ENCODE data around the gene PLCB2. TPM values are rescaled to one million over a fixed set of nuclear protein-coding genes. Genes with fewer than 3 reads are reported as not detected.

The PLCB2 gene
- total RNA-seq, 1 donor from 2014 or later, result not detected

DNA sequence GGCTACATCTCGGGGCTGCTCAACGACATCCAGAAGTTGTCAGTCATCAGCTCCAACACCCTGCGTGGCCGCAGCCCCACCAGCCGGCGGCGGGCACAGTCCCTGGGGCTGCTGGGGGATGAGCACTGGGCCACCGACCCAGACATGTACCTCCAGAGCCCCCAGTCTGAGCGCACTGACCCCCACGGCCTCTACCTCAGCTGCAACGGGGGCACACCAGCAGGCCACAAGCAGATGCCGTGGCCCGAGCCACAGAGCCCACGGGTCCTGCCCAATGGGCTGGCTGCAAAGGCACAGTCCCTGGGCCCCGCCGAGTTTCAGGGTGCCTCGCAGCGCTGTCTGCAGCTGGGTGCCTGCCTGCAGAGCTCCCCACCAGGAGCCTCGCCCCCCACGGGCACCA is 41.9 kb downstream of the PLCB2 start:
- FAIRE-seq, result no peak

DNA sequence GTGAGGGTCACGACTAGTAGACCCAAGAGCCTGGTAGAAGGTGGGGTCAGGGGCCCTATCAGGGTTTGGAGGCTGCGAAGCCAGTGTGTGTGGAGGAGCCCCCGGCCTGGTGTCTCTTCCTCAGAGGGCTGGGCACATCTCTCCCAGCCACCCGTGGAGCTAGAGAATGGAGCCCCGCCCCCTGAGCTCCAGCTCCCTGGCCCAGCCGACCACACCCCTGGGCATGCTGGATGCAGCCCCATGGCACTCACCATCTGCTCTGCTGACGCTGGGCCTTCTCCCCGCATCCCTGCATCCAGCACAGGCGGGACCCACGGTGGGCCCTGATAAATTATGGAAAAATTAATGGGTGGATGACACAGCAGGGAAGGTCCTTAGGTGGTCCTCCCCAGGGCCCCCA is 42.4 kb downstream of the PLCB2 start:
- DNase-seq (ENCODE audit: low read depth), result no peak
- FAIRE-seq, result no peak
- TF ChIP-seq, protein P1, sequence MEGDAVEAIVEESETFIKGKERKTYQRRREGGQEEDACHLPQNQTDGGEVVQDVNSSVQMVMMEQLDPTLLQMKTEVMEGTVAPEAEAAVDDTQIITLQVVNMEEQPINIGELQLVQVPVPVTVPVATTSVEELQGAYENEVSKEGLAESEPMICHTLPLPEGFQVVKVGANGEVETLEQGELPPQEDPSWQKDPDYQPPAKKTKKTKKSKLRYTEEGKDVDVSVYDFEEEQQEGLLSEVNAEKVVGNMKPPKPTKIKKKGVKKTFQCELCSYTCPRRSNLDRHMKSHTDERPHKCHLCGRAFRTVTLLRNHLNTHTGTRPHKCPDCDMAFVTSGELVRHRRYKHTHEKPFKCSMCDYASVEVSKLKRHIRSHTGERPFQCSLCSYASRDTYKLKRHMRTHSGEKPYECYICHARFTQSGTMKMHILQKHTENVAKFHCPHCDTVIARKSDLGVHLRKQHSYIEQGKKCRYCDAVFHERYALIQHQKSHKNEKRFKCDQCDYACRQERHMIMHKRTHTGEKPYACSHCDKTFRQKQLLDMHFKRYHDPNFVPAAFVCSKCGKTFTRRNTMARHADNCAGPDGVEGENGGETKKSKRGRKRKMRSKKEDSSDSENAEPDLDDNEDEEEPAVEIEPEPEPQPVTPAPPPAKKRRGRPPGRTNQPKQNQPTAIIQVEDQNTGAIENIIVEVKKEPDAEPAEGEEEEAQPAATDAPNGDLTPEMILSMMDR (IDR thresholded peaks at IDR 0.05; ENCODE audit: insufficient read depth, low read length, severe bottlenecking), result no peak
- Histone ChIP-seq H3K36me3 (ENCODE audit: control insufficient read depth, insufficient read depth, low read length) (peaks cover 37% of the 10 kb centered on the region), H3K27me3 (ENCODE audit: control insufficient read depth, insufficient read depth, low read length) (no peaks in the 10 kb centered on the region), H3K4me3 (ENCODE audit: low read depth, low read length) (no peak overlapping the region)

More for the DNA sequence above, 41.9 kb downstream of the PLCB2 start:
- DNase-seq (ENCODE audit: low read depth), result no peak
- TF ChIP-seq, protein P1 (IDR thresholded peaks at IDR 0.05; ENCODE audit: insufficient read depth, low read length, severe bottlenecking), result no peak
- peaks cover 37% of the 10 kb centered on the region for H3K36me3 ChIP-seq (ENCODE audit: control insufficient read depth, insufficient read depth, low read length)
- H3K27me3 ChIP-seq (ENCODE audit: control insufficient read depth, insufficient read depth, low read length), result no peaks in the 10 kb centered on the region
- H3K4me3 ChIP-seq (ENCODE audit: low read depth, low read length), result no peak overlapping the region

DNA sequence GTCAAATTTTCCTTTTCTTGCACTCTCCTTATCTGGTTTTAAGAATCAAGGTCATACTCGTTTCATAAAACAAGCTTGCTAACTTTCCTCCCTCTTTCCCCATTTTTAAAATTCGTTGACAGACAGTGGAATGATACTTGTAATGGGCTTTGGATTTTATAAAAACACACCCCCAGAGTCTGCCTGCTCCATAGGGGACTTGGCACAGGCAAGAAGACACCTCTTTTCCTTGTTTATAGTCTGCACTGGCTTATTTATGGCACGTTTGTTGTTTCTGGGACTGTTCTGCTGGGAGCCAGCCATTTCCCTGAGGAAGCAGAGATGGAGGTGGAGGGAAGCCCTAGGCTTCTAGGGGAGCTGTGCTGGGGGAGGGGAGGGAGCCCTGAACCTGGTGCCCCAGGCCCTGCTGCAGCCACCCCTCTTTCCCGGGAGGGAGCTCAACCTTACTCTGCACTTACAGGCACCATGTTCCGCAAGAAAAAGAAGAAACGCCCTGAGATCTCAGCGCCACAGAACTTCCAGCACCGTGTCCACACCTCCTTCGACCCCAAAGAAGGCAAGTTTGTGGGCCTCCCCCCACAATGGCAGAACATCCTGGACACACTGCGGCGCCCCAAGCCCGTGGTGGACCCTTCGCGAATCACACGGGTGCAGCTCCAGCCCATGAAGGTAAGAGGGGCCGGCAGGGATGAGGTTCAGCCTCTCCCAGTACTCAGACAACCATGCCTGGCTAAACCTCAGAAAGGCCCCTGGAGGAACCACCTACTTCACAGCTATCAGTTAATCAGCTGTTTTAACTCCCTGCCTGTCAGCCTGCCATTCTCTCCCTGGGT is 43.2 kb downstream of the PLCB2 start:
- DNase-seq (ENCODE audit: low read depth), result no peak
- FAIRE-seq, result no peak
- Histone ChIP-seq H3K36me3 (ENCODE audit: control insufficient read depth, insufficient read depth, low read length) (peaks cover 35% of the 10 kb centered on the region), H3K4me3 (ENCODE audit: low read depth, low read length) (no peak overlapping the region), H3K27me3 (ENCODE audit: control insufficient read depth, insufficient read depth, low read length) (no peaks in the 10 kb centered on the region)
- TF ChIP-seq, protein P1 (IDR thresholded peaks at IDR 0.05; ENCODE audit: insufficient read depth, low read length, severe bottlenecking), result no peak

DNA sequence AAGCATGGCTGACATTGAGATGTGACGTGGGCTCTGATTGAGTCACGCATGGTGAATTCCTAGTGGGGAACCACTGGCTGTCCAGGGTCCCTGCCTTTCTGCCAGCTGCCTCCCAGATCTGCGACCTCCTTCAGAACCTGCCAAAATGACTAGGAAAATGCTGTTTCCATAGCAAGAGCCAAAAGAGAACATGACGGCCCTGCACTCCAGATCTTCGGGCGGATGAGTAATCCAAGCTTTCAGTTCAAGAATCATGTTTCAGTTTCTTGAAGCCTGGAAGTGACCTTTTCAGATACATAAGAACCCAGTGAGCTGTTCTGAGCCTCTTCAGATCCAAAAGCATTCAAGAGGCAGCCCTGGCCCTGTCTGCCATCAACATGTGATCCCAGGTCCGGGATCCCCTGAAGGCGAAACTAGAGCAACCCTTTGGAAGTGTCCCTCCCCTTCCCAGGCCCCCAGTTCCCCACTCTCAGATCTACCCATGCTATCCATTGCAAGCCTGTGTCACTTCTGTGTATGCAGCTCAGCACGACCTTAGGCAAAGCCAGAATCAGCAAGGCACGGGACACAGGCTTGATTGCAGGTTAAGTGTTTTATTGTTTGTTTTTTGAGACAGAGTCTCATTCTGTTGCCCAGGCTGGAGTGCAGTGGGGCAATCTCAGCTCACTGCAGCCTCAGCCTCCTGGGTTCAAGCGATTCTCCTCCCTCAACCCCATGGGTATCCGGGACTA is 44.5 kb downstream of the PLCB2 start:
- no peak overlapping the region for H3K4me3 ChIP-seq (ENCODE audit: low read depth, low read length)
- FAIRE-seq, result no peak
- peaks cover 34% of the 10 kb centered on the region for H3K36me3 ChIP-seq (ENCODE audit: control insufficient read depth, insufficient read depth, low read length)
- no peak for DNase-seq (ENCODE audit: low read depth)
- TF ChIP-seq, protein P1 (IDR thresholded peaks at IDR 0.05; ENCODE audit: insufficient read depth, low read length, severe bottlenecking), result no peak
- H3K27me3 ChIP-seq (ENCODE audit: control insufficient read depth, insufficient read depth, low read length), result no peaks in the 10 kb centered on the region

DNA sequence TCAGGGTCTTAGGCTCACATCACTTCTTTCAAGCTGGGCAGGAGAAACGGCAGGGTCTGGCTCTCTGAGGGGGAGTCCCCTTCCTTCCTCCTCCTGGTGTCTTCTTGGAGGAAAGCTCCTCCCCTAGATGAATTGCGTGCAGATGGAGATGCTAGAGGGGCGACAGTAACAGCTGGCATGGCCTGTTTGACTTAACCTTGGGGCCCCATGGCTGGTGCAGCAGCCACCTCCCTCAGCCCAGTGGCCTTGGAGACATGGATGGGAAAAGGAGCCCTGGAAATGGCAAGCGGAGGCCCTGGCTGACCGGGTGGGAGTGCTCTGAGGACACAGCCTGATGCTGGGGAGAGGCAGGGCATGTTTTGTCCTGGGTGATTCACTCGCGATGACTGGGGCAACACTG is 48.7 kb downstream of the PLCB2 start:
- Histone ChIP-seq H3K36me3 (ENCODE audit: control insufficient read depth, insufficient read depth, low read length) (peaks cover 24% of the 10 kb centered on the region), H3K4me3 (ENCODE audit: low read depth, low read length) (no peak overlapping the region), H3K27me3 (ENCODE audit: control insufficient read depth, insufficient read depth, low read length) (no peaks in the 10 kb centered on the region)
- TF ChIP-seq, protein P1 (IDR thresholded peaks at IDR 0.05; ENCODE audit: insufficient read depth, low read length, severe bottlenecking), result no peak
- no peak for FAIRE-seq
- no peak for DNase-seq (ENCODE audit: low read depth)
